ENCODE results near the gene AFF3.

GRCh38 chr2:99808361-99809200, 333.8 kb downstream of the AFF3 start:
- TF ChIP-seq CTCF (IDR thresholded peaks at IDR 0.05; ENCODE audit: low read depth, low read length, poor library complexity, severe bottlenecking) (no peak), EZH2phosphoT487 (IDR thresholded peaks at IDR 0.05; ENCODE audit: borderline replicate concordance, low read length) (no peak)
